Activated naive CD4-positive, alpha-beta T cell treated with anti-CD3 and anti-CD28 coated beads, Interleukin-2, amount 10 ng/mL, durations not matched to agents 7 days and 5 days (primary cell): ENCODE results near the gene GAMT.
A peak's percentile ranks its signal among the peaks of the same experiment; 100 is the strongest.

Source experiments
- CTCF ChIA-PET: fragments of 350-600 bp; sonication (Branson Sonifier 250); formaldehyde crosslinking; loops from one replicate; lab custom pipeline; 2021; ENCODE audit warnings: antibody characterized with exemption; lab: Charles Lee
- DNase-seq: peaks from one replicate; pipeline ENCODE4 v3.0.0-alpha.2; 2020
- H3K27ac Mint-ChIP-seq: one replicate; pipeline ENCODE4 v1.8.0; 2021; ENCODE audit warnings: mild to moderate bottlenecking, moderate library complexity, mixed read lengths
- H3K27me3 Mint-ChIP-seq: one replicate; pipeline ENCODE4 v1.8.0; 2021; ENCODE audit warnings: mild to moderate bottlenecking, mixed read lengths
- H3K36me3 Mint-ChIP-seq: one replicate; pipeline ENCODE4 v1.8.0; 2021; ENCODE audit warnings: mixed read lengths
- H3K4me1 Mint-ChIP-seq: one replicate; pipeline ENCODE4 v1.8.0; 2021; ENCODE audit warnings: mixed read lengths
- H3K4me3 Mint-ChIP-seq: one replicate; pipeline ENCODE4 v1.8.0; 2021; ENCODE audit warnings: mild to moderate bottlenecking, moderate library complexity, mixed read lengths
- H3K9me3 Mint-ChIP-seq: one replicate; pipeline ENCODE4 v1.8.0; 2021; ENCODE audit warnings: mixed read lengths

GAMT gene

GRCh38 chr19:1438933-1439354 is 37.6 kb upstream of the GAMT start:
- CTCF ChIA-PET: interaction anchor here (0.7 kb wide), 1 partner anchor 251 kb away, joined by 3 read pairs; no protein-coding TSS in a partner anchor
- DNase-seq: no peak
- H3K9me3 Mint-ChIP-seq: no peaks in the 10 kb centered on the region
- peaks cover 32% of the 10 kb centered on the region for H3K4me1 Mint-ChIP-seq
- H3K36me3 Mint-ChIP-seq: peaks cover 44% of the 10 kb centered on the region
- peak overlapping the region; percentile 99 for H3K27ac Mint-ChIP-seq
- H3K27me3 Mint-ChIP-seq: peaks cover 5% of the 10 kb centered on the region
- H3K4me3 Mint-ChIP-seq: peak overlapping the region; percentile 97

DNA sequence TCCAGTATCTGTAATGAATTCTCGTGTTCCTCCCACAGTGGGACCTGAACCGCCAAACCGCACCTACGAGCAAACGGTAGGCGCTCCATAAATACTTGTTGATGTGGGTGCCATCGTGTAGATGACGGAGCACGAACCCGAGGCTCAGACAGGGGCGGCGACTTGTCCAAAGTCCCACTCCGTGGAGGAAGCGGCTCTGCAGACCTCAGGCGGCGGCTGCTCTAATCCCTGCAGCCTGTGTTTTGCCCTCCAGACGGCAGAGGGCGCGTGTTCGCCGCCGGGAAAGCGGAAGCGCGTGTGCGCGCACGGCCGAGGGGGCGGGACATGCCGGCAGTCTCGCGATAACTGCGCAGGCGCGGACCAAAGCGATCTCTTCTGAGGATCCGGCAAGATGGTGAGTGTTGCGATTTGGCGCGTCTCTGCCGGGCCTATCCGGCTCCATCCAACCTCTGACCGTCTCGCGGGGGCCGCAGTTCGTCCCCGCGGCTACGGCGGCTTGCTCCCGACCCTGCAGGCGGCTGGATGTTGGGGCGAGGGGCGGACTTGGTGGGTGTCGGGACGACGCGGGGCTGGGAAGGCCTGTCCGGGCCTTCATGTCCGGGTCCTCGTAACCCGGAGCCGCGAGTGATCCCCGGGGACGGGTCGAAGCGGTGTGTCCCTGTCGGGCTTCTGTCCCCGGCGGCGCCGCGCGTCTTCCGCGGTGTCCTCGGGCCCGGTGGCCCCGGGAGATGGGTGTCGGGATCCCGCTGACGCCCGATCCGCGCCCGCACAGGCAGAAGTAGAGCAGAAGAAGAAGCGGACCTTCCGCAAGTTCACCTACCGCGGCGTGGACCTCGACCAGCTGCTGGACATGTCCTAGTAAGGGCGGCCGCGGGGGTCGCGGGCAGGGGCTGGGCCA is 36.9 kb upstream of the GAMT start, which contains the start of gene RPS15:
Gene RPS15 (plus strand): TSS at position 362 of the 898 bp plus-strand sequence. CDS start 30 bp downstream, at position 392.
- peak; percentile 96 for DNase-seq
- H3K27me3 Mint-ChIP-seq: peaks cover 5% of the 10 kb centered on the region
- no peaks in the 10 kb centered on the region for H3K9me3 Mint-ChIP-seq
- CTCF ChIA-PET: interaction anchor here (0.6 to 1.2 kb wide), 3 partner anchors 21 to 330 kb away, joined by 3 to 4 read pairs (median 4); no protein-coding TSS in a partner anchor
- peak within 1 kb of the TSS; percentile 99 for H3K27ac Mint-ChIP-seq
- H3K4me3 Mint-ChIP-seq: peak within 1 kb of the TSS; percentile 97
- H3K36me3 Mint-ChIP-seq: peaks cover 44% of the 10 kb centered on the region
- H3K4me1 Mint-ChIP-seq: peaks cover 31% of the 10 kb centered on the region

DNA sequence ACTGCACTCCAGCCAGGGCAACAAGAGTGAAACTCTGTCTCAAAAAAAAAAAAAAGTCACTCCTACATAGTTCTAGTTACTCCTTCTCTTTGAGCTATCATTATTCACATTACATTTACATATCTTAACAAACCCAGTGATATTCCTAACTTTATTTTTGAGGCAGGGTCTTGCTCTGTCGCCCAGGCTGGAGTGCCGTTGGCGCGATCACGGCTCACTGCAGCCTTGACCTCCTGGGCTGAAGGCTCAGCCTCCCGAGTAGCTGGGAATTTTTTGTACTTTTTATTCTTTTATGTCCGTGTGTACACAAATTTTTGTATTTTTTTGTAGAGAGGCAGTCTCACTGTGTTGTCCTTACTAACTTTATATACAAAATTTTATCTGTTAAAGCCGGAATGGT is 36.3 kb upstream of the GAMT start:
- CTCF ChIA-PET: interaction anchor here (0.6 to 1.2 kb wide), 4 partner anchors 20 to 395 kb away, joined by 3 to 4 read pairs (median 4); no protein-coding TSS in a partner anchor
- Mint-ChIP-seq H3K4me1 (peaks cover 29% of the 10 kb centered on the region), H3K4me3 (peak overlapping the region; percentile 97), H3K9me3 (no peaks in the 10 kb centered on the region), H3K27ac (peak overlapping the region; percentile 99), H3K36me3 (peaks cover 40% of the 10 kb centered on the region), H3K27me3 (peaks cover 5% of the 10 kb centered on the region)
- no peak for DNase-seq

DNA sequence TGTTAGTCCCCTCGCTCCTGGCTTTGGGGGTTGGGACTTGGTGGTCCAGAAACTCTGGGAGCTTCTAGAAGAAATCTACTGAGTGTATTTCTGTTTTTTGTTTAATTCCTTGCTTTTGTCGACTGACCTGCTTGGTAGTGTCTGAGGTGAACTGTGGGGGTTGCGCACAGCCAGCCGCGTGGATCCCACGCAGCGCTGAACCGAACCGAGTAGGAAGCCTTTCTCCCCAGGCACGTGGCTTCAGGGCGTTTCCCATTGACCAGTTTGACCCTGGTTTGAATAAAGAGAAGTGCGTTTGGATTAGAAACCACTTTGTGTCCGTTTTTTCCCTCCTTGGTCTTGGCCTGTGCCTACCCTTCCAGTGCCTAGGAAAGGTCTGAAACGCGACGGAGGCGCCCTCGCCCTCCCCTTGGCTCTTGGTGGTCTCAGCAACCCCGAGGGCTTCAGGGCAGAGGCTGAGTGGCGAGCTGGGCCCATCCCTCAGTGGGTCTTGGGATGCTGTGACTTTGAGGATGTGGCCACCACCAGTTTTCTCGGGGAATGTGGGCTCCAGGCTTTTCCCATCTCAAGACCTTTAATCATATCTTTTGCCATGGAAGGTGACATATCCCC is 34.1 kb upstream of the GAMT start:
- H3K9me3 Mint-ChIP-seq: no peaks in the 10 kb centered on the region
- H3K36me3 Mint-ChIP-seq: peaks cover 28% of the 10 kb centered on the region
- DNase-seq: no peak
- H3K4me1 Mint-ChIP-seq: peaks cover 17% of the 10 kb centered on the region
- H3K27me3 Mint-ChIP-seq: peaks cover 5% of the 10 kb centered on the region
- peak overlapping the region; percentile 69 for H3K27ac Mint-ChIP-seq
- CTCF ChIA-PET: interaction anchor here (0.6 kb wide), 1 partner anchor 59 kb away, joined by 3 read pairs; no protein-coding TSS in a partner anchor
- H3K4me3 Mint-ChIP-seq: no peak overlapping the region

GRCh38 chr19:1434577-1435060 is 33.3 kb upstream of the GAMT start:
- CTCF ChIA-PET: no interaction called here
- H3K4me1 Mint-ChIP-seq: peaks cover 9% of the 10 kb centered on the region
- H3K27me3 Mint-ChIP-seq: peaks cover 5% of the 10 kb centered on the region
- H3K27ac Mint-ChIP-seq: no peak overlapping the region
- H3K36me3 Mint-ChIP-seq: peaks cover 24% of the 10 kb centered on the region
- no peak for DNase-seq
- no peaks in the 10 kb centered on the region for H3K9me3 Mint-ChIP-seq
- no peak overlapping the region for H3K4me3 Mint-ChIP-seq

- H3K4me3 Mint-ChIP-seq: no peak overlapping the region
- DNase-seq: no peak
- CTCF ChIA-PET: no interaction called here
- no peak overlapping the region for H3K27ac Mint-ChIP-seq
- H3K4me1 Mint-ChIP-seq: peaks cover 7% of the 10 kb centered on the region
- peaks cover 20% of the 10 kb centered on the region for H3K36me3 Mint-ChIP-seq
- peaks cover 5% of the 10 kb centered on the region for H3K27me3 Mint-ChIP-seq
- no peaks in the 10 kb centered on the region for H3K9me3 Mint-ChIP-seq
Observed at GRCh38 chr19:1434040-1434366, 32.7 kb upstream of the GAMT start.

DNA sequence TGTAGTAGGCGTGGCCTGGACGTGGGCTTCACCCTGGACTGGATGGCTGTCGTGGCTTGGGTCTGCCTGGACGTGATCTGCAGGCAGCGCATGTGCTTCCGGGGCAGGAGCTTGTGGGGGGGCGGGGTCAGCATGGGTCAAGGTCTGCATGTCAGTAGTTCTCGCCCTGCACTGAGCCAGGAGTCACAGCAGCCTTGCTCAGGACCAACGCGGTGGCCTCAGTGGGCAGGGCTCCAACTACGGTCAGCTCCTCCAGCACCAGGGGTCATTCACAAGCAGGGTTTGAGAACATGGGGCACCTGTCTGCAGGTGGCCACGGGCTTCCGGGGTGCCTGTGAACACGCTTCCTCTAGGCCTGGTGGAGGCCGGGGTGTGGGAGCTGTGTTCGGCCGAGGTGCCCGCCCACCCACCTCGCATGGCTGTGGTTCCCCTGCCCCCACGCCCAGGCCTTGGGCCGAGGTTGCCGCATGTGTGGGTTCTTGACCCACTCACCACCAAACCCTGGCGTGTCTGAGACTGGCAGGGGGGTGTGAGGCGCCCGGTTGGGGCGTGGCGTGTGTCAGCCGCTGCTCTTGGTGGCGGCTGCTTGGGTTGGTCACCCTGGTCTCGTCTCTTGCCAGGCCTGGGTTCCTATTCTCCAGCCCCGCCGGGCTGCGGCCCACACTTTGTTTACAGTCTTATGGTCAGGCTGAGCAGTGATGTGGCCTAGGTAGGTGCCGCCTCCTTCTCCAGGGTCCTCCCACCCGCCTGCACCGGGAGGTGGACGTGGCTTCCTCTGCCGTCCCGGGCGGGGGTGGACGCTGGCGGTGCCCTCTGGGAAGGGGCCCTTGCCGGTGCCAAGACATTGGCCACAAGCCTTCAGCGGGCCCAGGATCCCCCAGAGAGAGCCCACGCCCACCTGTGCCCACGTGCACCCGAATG is 32.0 kb upstream of the GAMT start:
- CTCF ChIA-PET: no interaction called here
- Mint-ChIP-seq H3K4me1 (peaks cover 7% of the 10 kb centered on the region), H3K36me3 (peaks cover 20% of the 10 kb centered on the region), H3K9me3 (no peaks in the 10 kb centered on the region), H3K27ac (no peak overlapping the region), H3K27me3 (peaks cover 4% of the 10 kb centered on the region), H3K4me3 (no peak overlapping the region)
- DNase-seq: no peak

DNA sequence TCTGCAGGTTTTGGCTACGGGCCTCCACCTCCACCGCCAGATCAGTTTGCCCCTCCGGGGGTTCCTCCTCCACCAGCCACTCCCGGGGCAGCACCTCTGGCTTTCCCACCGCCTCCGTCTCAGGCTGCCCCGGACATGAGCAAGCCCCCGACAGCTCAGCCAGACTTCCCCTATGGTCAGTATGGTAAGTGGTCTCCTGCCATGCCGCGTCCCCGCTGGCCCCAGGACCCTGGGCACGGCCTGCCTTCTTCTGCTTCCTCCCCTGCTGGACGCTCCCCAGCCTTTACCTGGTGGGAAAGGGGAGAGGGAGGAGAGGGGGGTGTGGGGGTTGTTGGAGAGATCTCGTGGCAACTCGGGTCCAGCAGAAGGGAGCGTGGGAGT is 31.2 kb upstream of the GAMT start:
- H3K4me3 Mint-ChIP-seq: no peak overlapping the region
- no peaks in the 10 kb centered on the region for H3K4me1 Mint-ChIP-seq
- H3K27ac Mint-ChIP-seq: no peak overlapping the region
- peaks cover 17% of the 10 kb centered on the region for H3K36me3 Mint-ChIP-seq
- H3K27me3 Mint-ChIP-seq: no peaks in the 10 kb centered on the region
- no peaks in the 10 kb centered on the region for H3K9me3 Mint-ChIP-seq
- DNase-seq: no peak
- CTCF ChIA-PET: no interaction called here

GRCh38 chr19:1431759-1432506 is 30.6 kb upstream of the GAMT start:
- Mint-ChIP-seq H3K36me3 (peaks cover 17% of the 10 kb centered on the region), H3K27ac (no peak overlapping the region), H3K4me3 (no peak overlapping the region), H3K27me3 (no peaks in the 10 kb centered on the region), H3K4me1 (no peaks in the 10 kb centered on the region), H3K9me3 (no peaks in the 10 kb centered on the region)
- DNase-seq: no peak
- CTCF ChIA-PET: no interaction called here

- DNase-seq: no peak
- Mint-ChIP-seq H3K27me3 (no peaks in the 10 kb centered on the region), H3K4me1 (no peaks in the 10 kb centered on the region), H3K36me3 (peaks cover 17% of the 10 kb centered on the region), H3K9me3 (no peaks in the 10 kb centered on the region), H3K4me3 (no peak overlapping the region), H3K27ac (no peak overlapping the region)
- CTCF ChIA-PET: no interaction called here
Observed at GRCh38 chr19:1430246-1430645, 28.9 kb upstream of the GAMT start.

DNA sequence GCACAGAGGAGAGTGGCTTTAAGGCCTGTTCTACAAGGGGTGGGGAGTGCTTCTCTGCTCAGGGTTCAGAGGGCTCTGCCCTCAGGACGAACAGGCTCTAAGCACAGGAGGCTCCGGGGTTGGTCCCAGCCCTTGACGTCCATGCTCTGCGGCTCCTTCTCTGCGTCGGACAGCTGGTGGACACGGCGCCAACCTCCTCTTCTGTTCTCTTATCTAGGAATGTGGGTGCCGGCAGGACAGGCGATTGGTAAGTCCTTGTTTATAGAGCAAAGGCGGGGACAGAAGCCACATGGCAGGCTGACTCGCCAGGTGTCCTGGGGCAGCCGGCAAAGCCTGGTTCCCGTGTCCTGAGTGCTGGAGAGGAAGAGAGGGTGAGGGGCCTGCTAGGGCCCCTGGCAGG is 28.4 kb upstream of the GAMT start:
- Mint-ChIP-seq H3K4me3 (no peak overlapping the region), H3K4me1 (no peaks in the 10 kb centered on the region), H3K36me3 (peaks cover 19% of the 10 kb centered on the region), H3K27me3 (no peaks in the 10 kb centered on the region), H3K27ac (peak overlapping the region; percentile 33), H3K9me3 (no peaks in the 10 kb centered on the region)
- CTCF ChIA-PET: no interaction called here
- no peak for DNase-seq

DNA sequence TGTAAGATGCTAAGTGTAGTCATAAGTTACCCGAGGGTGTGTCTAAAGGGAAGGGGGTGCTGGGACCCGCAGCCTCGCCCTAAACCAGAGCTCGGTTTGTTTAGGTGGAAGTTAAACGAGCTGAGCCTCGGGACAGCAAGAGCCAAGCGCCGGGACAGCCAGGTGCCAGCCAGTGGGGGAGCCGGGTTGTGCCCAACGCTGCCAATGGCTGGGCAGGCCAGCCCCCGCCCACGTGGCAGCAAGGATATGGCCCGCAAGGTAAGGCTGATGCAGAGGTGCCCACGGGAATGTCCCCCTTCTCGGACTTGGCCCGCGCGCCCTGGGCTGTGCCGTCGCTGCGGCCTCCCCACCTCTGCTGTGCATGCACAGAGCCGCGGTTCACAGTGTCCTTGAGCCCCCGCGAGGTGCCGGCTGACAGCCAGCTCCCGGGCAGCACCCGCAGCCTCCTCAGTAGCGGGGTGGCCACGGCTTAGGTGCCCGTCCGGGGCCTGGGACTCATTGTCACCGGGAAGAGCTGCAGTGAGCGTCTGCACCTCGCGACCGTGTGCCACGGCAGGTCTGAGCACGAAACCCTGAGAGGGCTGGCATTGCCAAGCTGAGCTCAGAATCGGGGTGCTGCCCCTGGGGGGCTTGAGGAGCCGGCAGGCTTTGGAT is 27.5 kb upstream of the GAMT start:
- CTCF ChIA-PET: no interaction called here
- H3K27me3 Mint-ChIP-seq: no peaks in the 10 kb centered on the region
- H3K4me3 Mint-ChIP-seq: no peak overlapping the region
- no peak overlapping the region for H3K27ac Mint-ChIP-seq
- no peak for DNase-seq
- H3K4me1 Mint-ChIP-seq: no peaks in the 10 kb centered on the region
- H3K36me3 Mint-ChIP-seq: peaks cover 19% of the 10 kb centered on the region
- H3K9me3 Mint-ChIP-seq: no peaks in the 10 kb centered on the region
